ENCODE measurements around the gene CCNK. TPM values are rescaled to one million over a fixed set of nuclear protein-coding genes. Genes with fewer than 3 reads are reported as not detected.

The CCNK gene
- total and polyA plus RNA-seq, 2 of the 13 experiments (the other 11 are each of a cell fraction or from before 2014, with no cell fraction given) = 4.9 to 9.7 TPM

GRCh38 chr14:99549684-99550083, 68.5 kb downstream of the CCNK start (continued):
- no peak for TF ChIP-seq HINFP (CRISPR knock-in tag; IDR thresholded peaks at IDR 0.05; ENCODE audit: low read depth)
- TF ChIP-seq JARID2 (CRISPR knock-in tag; IDR thresholded peaks at IDR 0.05; ENCODE audit: insufficient replicate concordance) = no peak
- TF ChIP-seq RELA (CRISPR knock-in tag; IDR thresholded peaks at IDR 0.05) = no peak
- no peak for TF ChIP-seq ZNF280D (CRISPR knock-in tag; IDR thresholded peaks at IDR 0.05)
- TF ChIP-seq ZMAT3 (CRISPR knock-in tag; conservative IDR thresholded peaks at IDR 0.05) = no peak
- no peak for TF ChIP-seq SMYD3 (CRISPR knock-in tag; IDR thresholded peaks at IDR 0.05)
- TF ChIP-seq ZNF615 (CRISPR knock-in tag; IDR thresholded peaks at IDR 0.05; ENCODE audit: borderline replicate concordance) = no peak
- no peak for TF ChIP-seq ZNF280B (CRISPR knock-in tag; IDR thresholded peaks at IDR 0.05; ENCODE audit: borderline replicate concordance)
- peak; percentile 22; the same call in 1 of the 2 replicates for TF ChIP-seq ZNF746 (CRISPR knock-in tag; IDR thresholded peaks at IDR 0.05)
- TF ChIP-seq FOXA1 (IDR thresholded peaks at IDR 0.05) = no peak
- TF ChIP-seq FOXA1 (CRISPR knock-in tag; IDR thresholded peaks at IDR 0.05) = peak; percentile 88
- no peak for TF ChIP-seq NONO (IDR thresholded peaks at IDR 0.05)
- no peak for TF ChIP-seq NONO (CRISPR knock-in tag; conservative IDR thresholded peaks at IDR 0.05)
- no peak for TF ChIP-seq YY1 (IDR thresholded peaks at IDR 0.05; ENCODE audit: insufficient read depth, insufficient replicate concordance, low read depth, low read length)
- TF ChIP-seq ZNF781 (CRISPR knock-in tag; IDR thresholded peaks at IDR 0.05; ENCODE audit: borderline replicate concordance, not compliant biosample characterization) = no peak
- no peak for TF ChIP-seq ATF3 (CRISPR knock-in tag; IDR thresholded peaks at IDR 0.05)
- no peak for TF ChIP-seq ZNF326 (CRISPR knock-in tag; IDR thresholded peaks at IDR 0.05; ENCODE audit: borderline replicate concordance)
- TF ChIP-seq POGZ (CRISPR knock-in tag; IDR thresholded peaks at IDR 0.05) = no peak
- TF ChIP-seq ZNF616 (CRISPR knock-in tag; IDR thresholded peaks at IDR 0.05; ENCODE audit: low read depth) = no peak
- no peak for TF ChIP-seq ZNF788 (CRISPR knock-in tag; IDR thresholded peaks at IDR 0.05; ENCODE audit: borderline replicate concordance)
- no peak for TF ChIP-seq ZNF292 (CRISPR knock-in tag; IDR thresholded peaks at IDR 0.05; ENCODE audit: borderline replicate concordance, low read depth)
- no peak for TF ChIP-seq AGO2 (optimal IDR thresholded peaks at IDR 0.05; ENCODE audit: low read depth, low read length)
- no peak for TF ChIP-seq TAF1 (CRISPR knock-in tag; IDR thresholded peaks at IDR 0.05)
- no peak for TF ChIP-seq ZKSCAN8 (CRISPR knock-in tag; IDR thresholded peaks at IDR 0.05; ENCODE audit: borderline replicate concordance)

Data from HepG2 (cell line).